GM12875 (cell line): Measurements from ENCODE around the gene MTF1.

Experiments
- H3K4me3 ChIP-seq: one replicate; pipeline ENCODE4 v1.5.1; 2011; ENCODE audit warnings: low read depth, low read length, control low read depth
- TF ChIP-seq, protein P1 (sequence below): IDR thresholded peaks from 2 replicates; pipeline ENCODE4 v1.5.1; 2011; ENCODE audit warnings: low read depth, mild to moderate bottlenecking, control low read depth, inconsistent platforms, low read length, moderate library complexity, borderline replicate concordance; ENCODE audit not compliant: insufficient read depth

The MTF1 gene

GRCh38 chr1:37879865-37880264 is 20.5 kb upstream of the MTF1 start:
- TF ChIP-seq, protein P1, sequence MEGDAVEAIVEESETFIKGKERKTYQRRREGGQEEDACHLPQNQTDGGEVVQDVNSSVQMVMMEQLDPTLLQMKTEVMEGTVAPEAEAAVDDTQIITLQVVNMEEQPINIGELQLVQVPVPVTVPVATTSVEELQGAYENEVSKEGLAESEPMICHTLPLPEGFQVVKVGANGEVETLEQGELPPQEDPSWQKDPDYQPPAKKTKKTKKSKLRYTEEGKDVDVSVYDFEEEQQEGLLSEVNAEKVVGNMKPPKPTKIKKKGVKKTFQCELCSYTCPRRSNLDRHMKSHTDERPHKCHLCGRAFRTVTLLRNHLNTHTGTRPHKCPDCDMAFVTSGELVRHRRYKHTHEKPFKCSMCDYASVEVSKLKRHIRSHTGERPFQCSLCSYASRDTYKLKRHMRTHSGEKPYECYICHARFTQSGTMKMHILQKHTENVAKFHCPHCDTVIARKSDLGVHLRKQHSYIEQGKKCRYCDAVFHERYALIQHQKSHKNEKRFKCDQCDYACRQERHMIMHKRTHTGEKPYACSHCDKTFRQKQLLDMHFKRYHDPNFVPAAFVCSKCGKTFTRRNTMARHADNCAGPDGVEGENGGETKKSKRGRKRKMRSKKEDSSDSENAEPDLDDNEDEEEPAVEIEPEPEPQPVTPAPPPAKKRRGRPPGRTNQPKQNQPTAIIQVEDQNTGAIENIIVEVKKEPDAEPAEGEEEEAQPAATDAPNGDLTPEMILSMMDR, result no peak
- no peak overlapping the region for H3K4me3 ChIP-seq

DNA sequence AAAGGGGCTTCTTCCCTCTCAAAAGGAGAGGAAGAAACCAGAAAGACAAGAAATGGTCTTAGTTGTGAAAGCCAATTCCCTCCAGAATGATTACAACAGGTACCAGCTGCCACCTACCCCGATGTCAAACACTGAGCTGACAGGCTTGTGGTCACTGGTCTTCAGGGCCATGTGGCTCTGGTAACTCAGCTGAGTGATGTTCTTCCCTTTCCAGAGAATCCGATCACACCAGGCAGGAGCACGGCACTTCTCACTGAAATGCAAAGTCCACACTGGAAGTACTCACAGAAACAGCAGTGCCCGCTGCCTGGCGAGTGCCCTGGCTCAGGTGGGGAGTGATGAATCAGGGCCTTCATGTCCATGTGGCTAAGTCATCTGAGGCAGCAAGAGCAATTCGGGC is 18.7 kb upstream of the MTF1 start:
- H3K4me3 ChIP-seq, result no peak overlapping the region
- TF ChIP-seq, protein P1, result no peak

- no peak overlapping the region for H3K4me3 ChIP-seq
- TF ChIP-seq, protein P1, result no peak
These were observed 16.4 kb upstream of the MTF1 start for GRCh38 chr1:37875833-37876232.

- TF ChIP-seq, protein P1, result no peak
- H3K4me3 ChIP-seq, result no peak overlapping the region
These were observed 13.3 kb upstream of the MTF1 start for GRCh38 chr1:37872692-37873091.

DNA sequence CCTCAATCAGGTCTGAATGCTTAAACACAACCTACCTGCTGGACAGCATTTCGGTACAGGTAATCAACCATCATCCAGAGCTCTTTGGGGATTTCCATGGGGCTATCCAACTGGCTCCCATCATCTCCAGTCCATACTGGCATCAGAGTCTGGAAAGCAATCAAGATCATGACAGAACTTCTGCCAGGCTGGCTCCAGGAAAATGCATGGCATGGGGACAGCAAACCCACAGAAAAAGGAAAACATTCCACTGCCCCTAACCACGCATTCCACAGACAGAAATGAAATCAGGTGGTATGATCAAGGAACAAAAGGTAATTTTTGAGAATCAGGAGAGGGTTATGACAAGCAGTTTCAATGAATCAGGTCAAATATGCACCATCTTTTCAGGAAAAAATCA is 9.1 kb upstream of the MTF1 start:
- H3K4me3 ChIP-seq, result no peak overlapping the region
- TF ChIP-seq, protein P1, result no peak

DNA sequence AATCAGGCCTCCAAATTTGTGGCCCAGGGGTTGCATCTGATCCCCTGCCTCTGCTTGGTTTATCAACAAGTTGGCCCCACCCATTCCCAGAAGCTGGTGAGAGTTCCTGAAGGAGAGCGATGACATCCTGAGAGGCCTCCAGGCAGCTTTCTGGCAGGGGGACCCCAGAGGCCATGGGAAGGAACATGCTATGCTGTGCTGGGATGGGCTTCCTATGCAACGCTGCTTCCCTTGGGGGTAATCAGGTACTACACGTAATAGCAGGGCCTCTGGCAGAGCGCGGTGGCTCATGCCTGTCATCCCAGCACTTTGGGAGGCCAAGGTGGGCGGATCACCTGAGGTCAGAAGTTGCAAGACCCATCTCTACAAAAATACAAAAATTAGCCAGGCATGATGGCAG is 8.4 kb upstream of the MTF1 start:
- H3K4me3 ChIP-seq, result no peak overlapping the region
- TF ChIP-seq, protein P1, result no peak

DNA sequence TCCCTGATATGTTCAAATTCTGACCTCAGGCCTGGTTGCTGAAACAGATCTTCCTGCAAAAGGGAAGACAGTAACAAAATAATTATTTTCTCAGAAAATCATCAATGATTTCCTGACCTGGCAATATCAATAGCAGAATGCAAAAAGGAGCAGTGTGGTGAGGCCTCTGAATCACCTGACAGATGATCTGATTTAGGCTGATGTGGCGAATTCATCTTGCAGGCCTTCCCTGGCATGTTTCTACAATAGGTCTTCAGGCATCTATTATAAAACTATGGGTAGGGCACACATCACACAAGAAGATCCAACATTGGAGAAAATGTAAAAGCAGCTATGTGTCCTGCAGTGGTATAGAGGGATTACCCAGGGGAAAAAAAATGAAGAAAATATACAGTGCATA is 7.1 kb upstream of the MTF1 start:
- TF ChIP-seq, protein P1, result no peak
- no peak overlapping the region for H3K4me3 ChIP-seq
